Smooth muscle cell (in vitro differentiated cells): ENCODE measurements around the gene POLA1. TPM values are rescaled to one million over a fixed set of nuclear protein-coding genes. Genes with fewer than 3 reads are reported as not detected.
A peak's percentile ranks its signal among the peaks of the same experiment; 100 is the strongest.

ENCODE experiments used
- DNase-seq: peaks from one replicate; lab custom pipeline; 2025; ENCODE audit not compliant: unreplicated experiment; lab: John Stamatoyannopoulos, UW
- H2AFZ ChIP-seq: fragments of 200-600 bp; sonication (generic); 2 replicates; pipeline ENCODE4 v1.6.0; 2016; ENCODE audit warnings: antibody characterized with exemption, low read depth, mild to moderate bottlenecking
- H3F3A ChIP-seq: fragments of 200-600 bp; sonication (generic); 2 replicates; pipeline ENCODE4 v1.6.0; 2017; ENCODE audit warnings: antibody characterized with exemption, low read depth
- H3K27ac ChIP-seq: fragments of 200-600 bp; sonication (generic); 2 replicates; pipeline ENCODE4 v1.5.1; 2016; ENCODE audit warnings: low read depth, mild to moderate bottlenecking
- H3K27me3 ChIP-seq: fragments of 200-600 bp; sonication (generic); 2 replicates; pipeline ENCODE4 v1.6.1; 2016; ENCODE audit warnings: low read depth, mild to moderate bottlenecking
- H3K36me3 ChIP-seq: fragments of 200-600 bp; sonication (generic); 2 replicates; pipeline ENCODE4 v1.5.1; 2016; ENCODE audit warnings: low read depth
- H3K4me1 ChIP-seq: fragments of 200-600 bp; sonication (generic); 2 replicates; pipeline ENCODE4 v1.5.1; 2016; ENCODE audit warnings: low read depth
- H3K4me2 ChIP-seq: fragments of 200-600 bp; sonication (generic); 2 replicates; pipeline ENCODE4 v1.6.0; 2016; ENCODE audit warnings: mild to moderate bottlenecking
- H3K4me3 ChIP-seq: fragments of 200-600 bp; sonication (generic); 2 replicates; pipeline ENCODE4 v1.5.1; 2016; ENCODE audit warnings: mild to moderate bottlenecking
- H3K79me2 ChIP-seq: fragments of 200-600 bp; sonication (generic); 2 replicates; pipeline ENCODE4 v1.6.0; 2016; ENCODE audit warnings: low read depth, mild to moderate bottlenecking
- H3K9ac ChIP-seq: fragments of 200-600 bp; sonication (generic); 2 replicates; pipeline ENCODE4 v1.6.0; 2016; ENCODE audit warnings: low read depth
- H3K9me3 ChIP-seq: fragments of 200-600 bp; sonication (generic); replicated peaks from 2 replicates; pipeline ENCODE4 v1.5.1; 2016; ENCODE audit warnings: low read depth
- H4K20me1 ChIP-seq: fragments of 200-600 bp; sonication (generic); 2 replicates; pipeline ENCODE4 v1.6.0; 2016; ENCODE audit warnings: low read depth
- WGBS: methylation state at CpG from one replicate; pipeline ENCODE4 v1.1.7; 2016; ENCODE audit warnings: low lambda C conversion rate; 5-methylcytosine and 5-hydroxymethylcytosine counted together
- polyA plus RNA-seq: library from polyadenylated mRNA; unstranded; fragments of >200 nt; fragmentation: Nextera tagmentation; extraction: Ambion mirVana; gene quantifications from 2 replicates; pipeline ENCODE4 v1.2.1, GENCODE V29; 2016
- total RNA-seq: library from RNA; depleted of rRNA; stranded (reverse); fragments of >200 nt; gene quantifications from 2 replicates; pipeline ENCODE4 v1.2.3, GENCODE V29; 2014
- TF ChIP-seq, protein P1 (sequence below): fragments of 200-600 bp; sonication (generic); IDR thresholded peaks from 2 replicates; pipeline ENCODE4 v1.5.1; 2017; ENCODE audit warnings: borderline replicate concordance, mild to moderate bottlenecking, antibody characterized with exemption; ENCODE audit not compliant: insufficient read depth, poor library complexity, severe bottlenecking

Gene POLA1
- total and polyA plus RNA-seq, 2 experiments from 2014 or later, result 5.4 to 11.7 TPM

DNA sequence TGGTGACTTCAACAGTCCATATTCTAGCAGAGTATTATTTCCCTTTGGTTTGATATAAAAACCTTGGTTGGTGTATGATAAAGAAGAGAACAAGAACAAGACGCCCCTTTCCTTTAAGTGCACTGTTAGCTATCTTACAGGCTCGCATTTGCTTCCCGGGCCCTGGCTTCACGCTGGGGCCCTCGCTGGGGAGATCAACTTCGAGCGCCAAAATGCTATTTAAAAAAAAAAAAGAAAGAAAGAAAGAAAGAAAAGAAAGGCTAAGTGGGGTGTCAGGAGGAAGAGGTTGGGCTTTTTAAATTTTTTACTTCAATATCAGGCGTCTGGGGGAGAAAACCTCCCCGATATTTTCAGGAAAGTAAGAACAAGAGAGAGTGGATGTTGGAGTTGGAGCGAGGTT is 310.3 kb downstream of the POLA1 start:
- H3K27ac ChIP-seq, result no peak overlapping the region
- no peaks in the 10 kb centered on the region for H3K79me2 ChIP-seq
- H3K9ac ChIP-seq, result no peak overlapping the region
- peak overlapping the region; percentile 45 for H3K4me3 ChIP-seq
- TF ChIP-seq, protein P1, sequence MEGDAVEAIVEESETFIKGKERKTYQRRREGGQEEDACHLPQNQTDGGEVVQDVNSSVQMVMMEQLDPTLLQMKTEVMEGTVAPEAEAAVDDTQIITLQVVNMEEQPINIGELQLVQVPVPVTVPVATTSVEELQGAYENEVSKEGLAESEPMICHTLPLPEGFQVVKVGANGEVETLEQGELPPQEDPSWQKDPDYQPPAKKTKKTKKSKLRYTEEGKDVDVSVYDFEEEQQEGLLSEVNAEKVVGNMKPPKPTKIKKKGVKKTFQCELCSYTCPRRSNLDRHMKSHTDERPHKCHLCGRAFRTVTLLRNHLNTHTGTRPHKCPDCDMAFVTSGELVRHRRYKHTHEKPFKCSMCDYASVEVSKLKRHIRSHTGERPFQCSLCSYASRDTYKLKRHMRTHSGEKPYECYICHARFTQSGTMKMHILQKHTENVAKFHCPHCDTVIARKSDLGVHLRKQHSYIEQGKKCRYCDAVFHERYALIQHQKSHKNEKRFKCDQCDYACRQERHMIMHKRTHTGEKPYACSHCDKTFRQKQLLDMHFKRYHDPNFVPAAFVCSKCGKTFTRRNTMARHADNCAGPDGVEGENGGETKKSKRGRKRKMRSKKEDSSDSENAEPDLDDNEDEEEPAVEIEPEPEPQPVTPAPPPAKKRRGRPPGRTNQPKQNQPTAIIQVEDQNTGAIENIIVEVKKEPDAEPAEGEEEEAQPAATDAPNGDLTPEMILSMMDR, result no peak
- H3F3A ChIP-seq, result no peaks in the 10 kb centered on the region
- no peaks in the 10 kb centered on the region for H3K9me3 ChIP-seq
- H3K4me2 ChIP-seq, result peak overlapping the region; percentile 73
- no peaks in the 10 kb centered on the region for H3K36me3 ChIP-seq
- H3K27me3 ChIP-seq, result peaks cover 100% of the 10 kb centered on the region
- no peak for DNase-seq
- H2AFZ ChIP-seq, result no peak overlapping the region
- 5% methylated on average over 10 of the region's 10 CpGs for WGBS
- H3K4me1 ChIP-seq, result peaks cover 64% of the 10 kb centered on the region
- peaks cover 5% of the 10 kb centered on the region for H4K20me1 ChIP-seq

DNA sequence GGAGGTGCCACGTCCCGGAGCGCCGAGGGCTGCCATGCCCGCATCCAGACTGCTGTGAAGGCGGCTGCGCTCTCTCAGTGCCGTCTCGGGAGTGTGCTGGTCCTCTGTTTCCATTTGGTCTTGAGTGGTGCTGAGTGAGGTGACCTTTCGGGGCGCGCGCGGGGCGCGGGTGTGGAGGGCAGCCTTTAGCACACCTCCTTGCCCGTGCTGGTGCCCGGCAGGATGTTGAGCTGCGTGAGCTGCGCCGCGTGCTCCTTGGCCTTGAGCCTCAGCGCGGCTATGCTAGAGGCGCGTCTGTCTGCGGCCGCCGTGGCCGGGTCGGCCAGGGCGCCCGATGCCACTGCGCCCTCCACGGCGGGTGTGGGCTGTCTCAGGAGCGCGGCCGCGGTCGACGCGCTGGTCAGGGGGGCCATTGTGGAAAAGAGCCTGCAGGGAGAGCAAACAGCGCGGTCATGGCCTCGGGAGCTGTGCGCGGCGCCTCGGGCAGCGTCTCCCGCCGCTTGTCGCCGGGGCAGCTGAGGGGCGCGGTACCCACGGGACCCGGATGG is 310.8 kb downstream of the POLA1 start:
- Histone ChIP-seq H3K4me3 (peak overlapping the region; percentile 32), H3F3A (no peaks in the 10 kb centered on the region), H3K9me3 (no peaks in the 10 kb centered on the region), H3K36me3 (no peaks in the 10 kb centered on the region), H3K4me1 (peaks cover 64% of the 10 kb centered on the region), H3K27ac (no peak overlapping the region), H3K9ac (no peak overlapping the region), H4K20me1 (peaks cover 5% of the 10 kb centered on the region), H3K27me3 (peaks cover 100% of the 10 kb centered on the region), H2AFZ (no peak overlapping the region), H3K4me2 (peak overlapping the region; percentile 73), H3K79me2 (no peaks in the 10 kb centered on the region)
- TF ChIP-seq, protein P1, result no peak
- WGBS, result 2% methylated on average over 53 of the region's 59 CpGs
- DNase-seq, result no peak

DNA sequence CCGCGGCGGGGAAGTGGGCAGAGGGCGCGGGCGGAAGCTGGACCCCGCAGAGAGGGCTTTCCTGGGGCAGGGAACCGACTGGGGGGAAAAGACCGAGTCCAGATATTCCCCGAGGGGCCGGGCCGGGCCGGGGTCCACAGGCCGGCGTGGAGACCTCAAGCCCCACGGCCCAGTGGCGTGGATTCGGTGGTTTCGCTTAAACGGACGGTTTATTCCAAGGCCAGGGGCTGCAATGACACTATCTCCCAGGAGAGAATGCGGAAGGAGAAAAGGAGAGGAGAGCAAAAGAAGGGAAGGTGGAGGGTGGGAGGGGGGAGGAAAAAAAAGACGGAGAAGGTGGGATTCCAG is 311.3 kb downstream of the POLA1 start:
- H3K27ac ChIP-seq, result no peak overlapping the region
- peak overlapping the region; percentile 73 for H3K4me2 ChIP-seq
- peak overlapping the region; percentile 32 for H3K4me3 ChIP-seq
- DNase-seq, result no peak
- 3% methylated on average over 16 of the region's 23 CpGs for WGBS
- H3K4me1 ChIP-seq, result peaks cover 61% of the 10 kb centered on the region
- TF ChIP-seq, protein P1, result no peak
- H3K27me3 ChIP-seq, result peaks cover 100% of the 10 kb centered on the region
- peaks cover 5% of the 10 kb centered on the region for H4K20me1 ChIP-seq
- no peaks in the 10 kb centered on the region for H3F3A ChIP-seq
- no peaks in the 10 kb centered on the region for H3K79me2 ChIP-seq
- no peaks in the 10 kb centered on the region for H3K36me3 ChIP-seq
- no peaks in the 10 kb centered on the region for H3K9me3 ChIP-seq
- no peak overlapping the region for H2AFZ ChIP-seq
- no peak overlapping the region for H3K9ac ChIP-seq
